Measurements from ENCODE around the gene EDN1. TPM values are rescaled to one million over a fixed set of nuclear protein-coding genes. Genes with fewer than 3 reads are reported as not detected.
A peak's percentile ranks its signal among the peaks of the same experiment; 100 is the strongest.

EDN1 gene
- total RNA-seq, 4 donors from 2014 or later = 3.6 to 23.2 (median 14.2) TPM

DNA sequence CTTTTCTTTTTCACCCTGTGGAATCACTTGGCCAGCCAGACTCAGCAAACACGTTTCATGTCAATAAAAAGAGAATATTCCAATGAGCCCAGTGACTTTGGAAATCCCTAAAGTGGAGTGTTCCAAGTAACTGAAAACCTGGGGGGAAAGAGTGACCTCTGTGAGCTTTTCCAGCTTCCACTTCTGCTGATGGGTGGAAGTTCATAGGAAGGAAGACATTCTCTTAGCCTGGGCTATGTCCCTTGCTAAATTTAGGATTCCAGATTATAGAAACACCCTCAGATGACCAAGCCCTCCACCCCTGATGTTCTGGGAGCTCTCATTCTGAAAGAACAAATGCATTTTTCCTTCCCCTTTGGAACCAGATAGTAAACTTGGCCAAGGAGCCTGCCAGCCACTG lies 44.8 kb upstream of the EDN1 start:
- no peaks in the 10 kb centered on the region for H3K36me3 ChIP-seq
- intact Hi-C loops (cut with DNase I; ENCODE audit: low total_unique reads) = no loop called here
- no peaks in the 10 kb centered on the region for H3K9me3 ChIP-seq
- TF ChIP-seq POLR2AphosphoS5 (IDR thresholded peaks at IDR 0.05) (no peak), POLR2A (IDR thresholded peaks at IDR 0.05) (no peak)
- WGBS, 2 donors (ENCODE audit: low coverage in 1 of 2) = 41% methylated on average over 1 of the region's 1 CpG; no CpG with 5 or more reads in 1 of the 2 donors
- DNase-seq = no peak
- peaks cover 6 to 35% (median 26%) of the 10 kb centered on the region in 4 donors for H3K4me1 ChIP-seq
- in situ Hi-C loops (cut with MboI; ENCODE audit: low pct_ligation_motif_present in 1 of 4, low pct_unique_long_range_greater_than_20kb in 1 of 4, low sequenced_read_pairs in 3 of 4) = loop anchor here in 2 of 4 donors (25.0 kb wide), 1 partner anchor 583 kb away; no protein-coding TSS in a partner anchor
- no peaks in the 10 kb centered on the region for H3K27me3 ChIP-seq
- H3K27ac ChIP-seq = peak overlapping the region in 3 of 4 donors; percentile 38 to 63 (median 63)
- no peak overlapping the region for H3K4me3 ChIP-seq

DNA sequence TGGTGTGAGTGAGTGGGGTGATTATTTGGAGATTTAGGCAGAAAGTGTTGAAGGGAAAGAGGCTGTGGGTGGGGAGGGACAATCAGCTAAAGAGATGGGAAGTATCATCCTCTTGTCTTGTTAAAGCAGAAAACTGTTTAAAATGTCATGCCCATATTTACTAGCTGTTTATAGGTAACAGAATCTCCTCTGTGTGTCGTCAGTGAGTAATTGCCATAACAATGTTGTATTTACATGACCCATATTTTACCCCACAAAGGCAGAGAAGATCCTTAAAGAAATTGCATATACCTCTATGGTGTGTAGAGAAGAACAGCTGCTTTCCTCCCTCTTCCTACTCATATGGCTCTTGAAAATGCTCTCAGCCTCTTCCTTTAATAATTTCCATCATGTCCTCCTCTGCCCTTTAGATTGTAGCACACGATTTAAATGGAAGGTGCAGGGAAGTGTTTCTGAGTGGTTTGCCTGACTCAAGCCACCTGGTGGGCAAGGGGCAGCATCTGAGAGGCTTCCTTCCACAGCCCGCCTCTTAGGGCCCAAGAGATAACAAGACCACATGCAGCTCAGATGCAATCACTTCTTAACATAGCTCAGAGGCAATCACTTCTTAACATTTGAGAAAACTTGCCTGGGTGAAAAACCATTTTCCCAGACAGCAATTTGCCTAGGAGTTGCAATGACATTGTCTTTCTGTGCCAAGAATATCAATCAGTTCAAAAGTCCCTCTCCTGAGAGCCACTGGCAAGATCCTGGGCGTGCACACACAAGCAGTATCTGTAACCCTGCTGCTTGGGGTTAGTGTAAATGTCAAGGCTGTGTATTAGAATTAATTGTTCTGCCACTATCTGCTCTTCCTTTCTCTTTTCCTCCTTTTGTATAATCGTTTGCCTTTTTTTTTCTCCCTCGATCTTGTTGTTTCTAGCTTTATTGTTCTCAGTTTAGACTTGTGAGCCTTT lies 44.1 kb upstream of the EDN1 start:
- DNase-seq = peak; percentile 41
- Histone ChIP-seq H3K9me3 (no peaks in the 10 kb centered on the region), H3K27ac (peak overlapping the region; percentile 38 to 63 (median 54)), H3K4me3 (no peak overlapping the region), H3K36me3 (no peaks in the 10 kb centered on the region), H3K27me3 (no peaks in the 10 kb centered on the region), H3K4me1 (peaks cover 6 to 35% (median 26%) of the 10 kb centered on the region in 4 donors)
- TF ChIP-seq EP300 (IDR thresholded peaks at IDR 0.05; ENCODE audit: low read depth) = no peak
- TF ChIP-seq CTCF (IDR thresholded peaks at IDR 0.05) = peak in 1 of 5 experiments; percentile 12
- in situ Hi-C loops (cut with MboI; ENCODE audit: low pct_ligation_motif_present in 1 of 4, low pct_unique_long_range_greater_than_20kb in 1 of 4, low sequenced_read_pairs in 3 of 4) = loop anchor here in 2 of 4 donors (25.0 kb wide), 1 partner anchor 584 kb away; no protein-coding TSS in a partner anchor
- intact Hi-C loops (cut with DNase I; ENCODE audit: low total_unique reads) = no loop called here
- WGBS, 2 donors (ENCODE audit: low coverage in 1 of 2) = 28 to 43% methylated on average over 5 to 6 of the region's 6 CpGs

DNA sequence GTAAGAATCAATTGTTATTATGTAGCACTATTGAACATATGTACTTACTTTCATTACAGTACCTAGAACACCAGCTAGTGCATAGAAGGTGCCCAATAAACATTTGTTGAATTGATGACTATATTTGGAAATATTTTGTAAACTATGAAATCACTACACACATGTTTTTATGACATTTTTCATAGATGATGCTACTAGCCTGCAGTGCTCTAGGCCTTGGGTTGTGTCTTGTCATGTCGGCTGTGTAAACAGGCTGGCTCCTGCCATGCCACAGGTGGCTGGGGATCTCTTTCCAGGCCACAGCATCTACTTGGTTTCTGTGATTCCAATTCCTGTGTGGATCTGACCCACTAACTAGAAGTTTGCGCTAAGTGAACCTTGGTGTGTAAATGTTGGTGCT lies 43.3 kb upstream of the EDN1 start:
- H3K4me1 ChIP-seq = peaks cover 6 to 31% (median 23%) of the 10 kb centered on the region in 4 donors
- no peak for TF ChIP-seq POLR2A (IDR thresholded peaks at IDR 0.05)
- TF ChIP-seq EP300 (IDR thresholded peaks at IDR 0.05; ENCODE audit: low read depth) = no peak
- TF ChIP-seq CTCF (IDR thresholded peaks at IDR 0.05) = no peak
- TF ChIP-seq POLR2AphosphoS5 (IDR thresholded peaks at IDR 0.05) = no peak
- H3K27me3 ChIP-seq = no peaks in the 10 kb centered on the region
- H3K9me3 ChIP-seq = no peaks in the 10 kb centered on the region
- H3K4me3 ChIP-seq = no peak overlapping the region
- in situ Hi-C loops (cut with MboI; ENCODE audit: low pct_ligation_motif_present in 1 of 4, low pct_unique_long_range_greater_than_20kb in 1 of 4, low sequenced_read_pairs in 3 of 4) = loop anchor here in 2 of 4 donors (25.0 kb wide), 1 partner anchor 585 kb away; no protein-coding TSS in a partner anchor
- H3K27ac ChIP-seq = no peak overlapping the region
- no peaks in the 10 kb centered on the region for H3K36me3 ChIP-seq
- intact Hi-C loops (cut with DNase I; ENCODE audit: low total_unique reads) = no loop called here
- WGBS, 2 donors (ENCODE audit: low coverage in 1 of 2) = 80 to 92% methylated on average over 1 to 2 of the region's 2 CpGs
- no peak for DNase-seq

DNA sequence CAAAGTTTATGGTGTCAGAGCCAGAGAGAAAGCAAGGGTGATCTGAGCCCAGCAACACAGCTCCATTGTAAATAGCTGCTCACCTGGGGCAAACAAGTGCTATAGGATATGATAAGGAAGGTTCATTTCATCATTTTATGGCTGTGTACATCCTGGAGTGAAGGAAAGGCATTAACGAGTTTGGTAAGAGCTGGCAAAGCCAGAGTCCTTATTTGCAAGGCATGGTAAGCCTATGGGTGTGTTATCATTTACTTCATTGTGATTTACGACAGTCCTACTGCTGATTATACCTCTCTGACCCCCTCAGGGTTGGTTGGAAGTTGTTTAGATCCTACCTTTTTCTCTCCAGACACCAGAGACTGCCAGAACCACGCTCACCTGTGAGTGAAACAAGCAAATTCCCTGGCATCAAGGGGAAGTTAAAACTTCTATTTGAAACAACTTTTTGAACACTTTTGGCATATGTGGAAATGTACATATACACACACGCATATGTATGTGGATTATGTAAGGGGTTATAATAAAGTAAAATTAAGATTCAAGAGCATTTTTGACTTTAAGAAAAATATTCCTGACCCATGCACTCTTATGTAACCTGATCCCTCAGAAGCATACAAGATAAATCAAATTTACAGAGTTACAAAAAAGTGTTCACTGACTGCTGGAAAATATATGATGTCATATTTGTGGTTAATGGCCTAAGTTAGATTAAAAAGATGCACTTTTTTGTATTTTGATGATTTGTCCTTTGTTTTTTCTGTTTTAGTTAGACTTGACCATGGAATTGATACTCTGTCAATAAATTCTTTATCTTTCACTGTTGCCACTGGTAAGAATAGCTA lies 40.4 kb upstream of the EDN1 start:
- Histone ChIP-seq H3K4me1 (peaks cover 6 to 41% (median 21%) of the 10 kb centered on the region in 4 donors), H3K4me3 (no peak overlapping the region), H3K27ac (peak overlapping the region; percentile 51 to 64 (median 56)), H3K9me3 (no peaks in the 10 kb centered on the region), H3K27me3 (no peaks in the 10 kb centered on the region), H3K36me3 (no peaks in the 10 kb centered on the region)
- TF ChIP-seq EP300 (IDR thresholded peaks at IDR 0.05; ENCODE audit: low read depth) = peak; percentile 39
- TF ChIP-seq POLR2A (IDR thresholded peaks at IDR 0.05) = no peak
- TF ChIP-seq POLR2AphosphoS5 (IDR thresholded peaks at IDR 0.05) = peak in 2 of 3 donors; percentile 35 to 46
- WGBS, 2 donors (ENCODE audit: low coverage in 1 of 2) = 43 to 46% methylated on average over 4 of the region's 4 CpGs
- in situ Hi-C loops (cut with MboI; ENCODE audit: low pct_ligation_motif_present in 1 of 4, low pct_unique_long_range_greater_than_20kb in 1 of 4, low sequenced_read_pairs in 3 of 4) (loop anchor here in 2 of 4 donors (25.0 kb wide), 1 partner anchor 587 kb away; no protein-coding TSS in a partner anchor), intact Hi-C loops (cut with DNase I; ENCODE audit: low total_unique reads) (no loop called here)
- peak; percentile 59 for DNase-seq
